ENCODE results near the gene LAMP1. TPM values are rescaled to one million over a fixed set of nuclear protein-coding genes. Genes with fewer than 3 reads are reported as not detected.

LAMP1 gene
- total and polyA plus RNA-seq, 2 donors = 75.2 to 158 TPM

Small RNA genes lying within 50 kb of the gene (small RNA-seq; reads per million reads assigned to genes)
- gene MIR8075 = not detected

Other genes starting within 250 kb of the LAMP1 start
- gene F7, start 191.4 kb upstream of the LAMP1 start, total RNA-seq = 0.63 TPM
- gene F7, start 191.4 kb upstream of the LAMP1 start, polyA plus RNA-seq = 0.30 TPM
- gene F10, start 174.4 kb upstream of the LAMP1 start, total RNA-seq = 27.6 TPM
- gene F10, start 174.4 kb upstream of the LAMP1 start, polyA plus RNA-seq = 26.7 TPM
- gene PROZ, start 138.6 kb upstream of the LAMP1 start, total RNA-seq = not detected
- gene PROZ, start 138.6 kb upstream of the LAMP1 start, polyA plus RNA-seq = not detected
- 70.4 TPM for gene PCID2, start 88.6 kb upstream of the LAMP1 start, total RNA-seq
- 39.9 TPM for gene PCID2, start 88.6 kb upstream of the LAMP1 start, polyA plus RNA-seq
- gene CUL4A, start 87.6 kb upstream of the LAMP1 start, total RNA-seq = 83.0 TPM
- 44.2 TPM for gene CUL4A, start 87.6 kb upstream of the LAMP1 start, polyA plus RNA-seq
- 3.9 TPM for gene GRTP1, start 66.9 kb downstream of the LAMP1 start, total RNA-seq
- 8.4 TPM for gene GRTP1, start 66.9 kb downstream of the LAMP1 start, polyA plus RNA-seq
- 6.0 TPM for gene ADPRHL1, start 156.2 kb downstream of the LAMP1 start, total RNA-seq
- 2.6 TPM for gene ADPRHL1, start 156.2 kb downstream of the LAMP1 start, polyA plus RNA-seq
- gene DCUN1D2, start 193.5 kb downstream of the LAMP1 start, total RNA-seq = 21.3 TPM
- 14.7 TPM for gene DCUN1D2, start 193.5 kb downstream of the LAMP1 start, polyA plus RNA-seq